B cell (primary cell): ENCODE measurements around the gene RFPL1. TPM values are rescaled to one million over a fixed set of nuclear protein-coding genes. Genes with fewer than 3 reads are reported as not detected.

Experiments used
- ATAC-seq: fragments of 200-7000 bp; cut with Tn5 transposase; one replicate; pipeline ENCODE4 v1.10.0; 2021; ENCODE audit warnings: low read depth, mild to moderate bottlenecking, moderate number of reproducible peaks, moderate library complexity
- CTCF ChIA-PET: fragments of 350-600 bp; sonication (Branson Sonifier 250); formaldehyde crosslinking; loops from one replicate; lab custom pipeline; 2021; ENCODE audit warnings: antibody characterized with exemption, inconsistent platforms; lab: Charles Lee
- POLR2A ChIA-PET: fragments of 350-600 bp; sonication (Branson Sonifier 250); formaldehyde crosslinking; loops from one replicate; lab custom pipeline; 2021; ENCODE audit warnings: antibody characterized with exemption; lab: Charles Lee
- DNase-seq: peaks from one replicate; pipeline ENCODE4 v3.0.0; 2013
- H2AFZ ChIP-seq: 2 replicates; pipeline ENCODE4 v1.6.1; 2012; ENCODE audit warnings: mild to moderate bottlenecking, low read depth, low read length; ENCODE audit not compliant: insufficient read depth, poor library complexity, severe bottlenecking
- H3K27ac ChIP-seq, 2 donors: 1 replicate in 1 of 2; 2 replicates in 1 of 2; pipeline ENCODE4 v1.5.1; 2012 to 2013; ENCODE audit warnings: low read length in 2 of 2, mild to moderate bottlenecking in 2 of 2, moderate library complexity in 1 of 2
- H3K27me3 ChIP-seq, 4 experiments: fragments of 200-600 bp in 1 of 4; sonication (generic) in 1 of 4; replicated peaks in 1 of 4; 1 replicate in 2 of 4; 2 replicates in 2 of 4; pipeline versions ENCODE4 v1.6.1 to v1.7.0; 2013 to 2016; ENCODE audit warnings: low read length in 3 of 4, mild to moderate bottlenecking in 2 of 4, mixed read lengths in 1 of 4, moderate library complexity in 1 of 4; ENCODE audit not compliant: insufficient read depth in 4 of 4, control insufficient read depth in 3 of 4; ENCODE audit errors: control extremely low read depth in 1 of 4
- H3K36me3 ChIP-seq, 2 experiments: replicated peaks in 1 of 2; 1 replicate in 1 of 2; 2 replicates in 1 of 2; pipeline versions ENCODE4 v1.6.1 to v1.7.1; 2013; ENCODE audit warnings: low read length in 1 of 2; ENCODE audit not compliant: insufficient read depth in 2 of 2, control insufficient read depth in 1 of 2; ENCODE audit errors: control extremely low read depth in 1 of 2, extremely low read depth in 1 of 2
- H3K4me1 ChIP-seq, 2 donors: fragments of 200-600 bp in 1 of 2; sonication (generic) in 1 of 2; 1 replicate in 1 of 2; 2 replicates in 1 of 2; pipeline versions ENCODE4 v1.5.1 to v1.6.1; 2013 to 2017; ENCODE audit warnings: low read length in 2 of 2; ENCODE audit not compliant: control insufficient read depth in 2 of 2, insufficient read depth in 2 of 2
- H3K4me2 ChIP-seq: replicated peaks from 2 replicates; pipeline ENCODE3; 2012; ENCODE audit warnings: mild to moderate bottlenecking, low read depth, low read length; ENCODE audit not compliant: poor library complexity, severe bottlenecking
- H3K4me3 ChIP-seq, 5 experiments: fragments of 200-600 bp in 1 of 5; sonication (generic) in 1 of 5; 1 replicate in 3 of 5; 2 replicates in 2 of 5; pipeline versions ENCODE4 v1.5.1 to v1.7.0; 2011 to 2016; ENCODE audit warnings: low read length in 4 of 5, mild to moderate bottlenecking in 4 of 5, low read depth in 2 of 5, control low read depth in 1 of 5, moderate library complexity in 1 of 5; ENCODE audit not compliant: insufficient read depth in 1 of 5; ENCODE audit errors: control extremely low read depth in 1 of 5, extremely low read depth in 1 of 5
- H3K79me2 ChIP-seq: fragments of 200-600 bp; sonication (generic); one replicate; pipeline ENCODE4 v1.6.0; 2016; ENCODE audit warnings: low read length; ENCODE audit not compliant: control insufficient read depth, insufficient read depth
- H3K9ac ChIP-seq: fragments of 200-600 bp; sonication (generic); 2 replicates; pipeline ENCODE4 v1.6.1; 2017; ENCODE audit warnings: mild to moderate bottlenecking, low read length, moderate library complexity
- H3K9me3 ChIP-seq, 3 donors: one replicate each; pipeline versions ENCODE4 v1.6.1 to v1.7.1; 2013; ENCODE audit warnings: low read length in 2 of 3; ENCODE audit not compliant: control insufficient read depth in 2 of 3, insufficient read depth in 1 of 3; ENCODE audit errors: control extremely low read depth in 1 of 3
- H4K20me1 ChIP-seq: 2 replicates; pipeline ENCODE4 v1.6.0; 2012; ENCODE audit warnings: mild to moderate bottlenecking, low read length; ENCODE audit not compliant: insufficient read depth, control insufficient read depth, poor library complexity, severe bottlenecking
- H3K27ac Mint-ChIP-seq: one replicate; pipeline ENCODE4 v1.8.0; 2021; ENCODE audit warnings: mixed read lengths
- H3K27me3 Mint-ChIP-seq: one replicate; pipeline ENCODE4 v1.8.0; 2021; ENCODE audit warnings: mixed read lengths
- H3K4me1 Mint-ChIP-seq: one replicate; pipeline ENCODE4 v1.8.0; 2021; ENCODE audit warnings: mixed read lengths
- H3K4me3 Mint-ChIP-seq: one replicate; pipeline ENCODE4 v1.8.0; 2021; ENCODE audit warnings: mixed read lengths
- H3K9me3 Mint-ChIP-seq: one replicate; pipeline ENCODE4 v1.8.0; 2022; ENCODE audit warnings: mixed read lengths; ENCODE audit not compliant: insufficient read depth
- CTCF ChIP-seq: fragments of 200-600 bp; IDR thresholded peaks from one replicate; pipeline ENCODE4 v1.8.0; 2022; ENCODE audit warnings: antibody characterized with exemption, mild to moderate bottlenecking
- EZH2 ChIP-seq: IDR thresholded peaks from 2 replicates; pipeline ENCODE4 v1.6.1; 2012; ENCODE audit warnings: borderline replicate concordance, low read depth, mild to moderate bottlenecking, moderate library complexity, low read length; ENCODE audit not compliant: insufficient read depth, poor library complexity, severe bottlenecking
- WGBS: methylation state at CpG from one replicate; pipeline ENCODE4 v1.1.5; 2013; ENCODE audit warnings: missing lambda C conversion rate; ENCODE audit not compliant: insufficient coverage; 5-methylcytosine and 5-hydroxymethylcytosine counted together
- intact Hi-C: fragments of 100-400 bp; cut with micrococcal nuclease; formaldehyde crosslinking; loops from one replicate; pipeline ENCODE4 v1.10.0; 2022
- polyA plus RNA-seq: library from polyadenylated mRNA; depleted of rRNA; stranded (reverse); fragments of >200 nt; gene quantifications from 2 replicates; pipeline ENCODE4 v1.2.3, GENCODE V29; 2012
- total RNA-seq, 2 donors: library from RNA; stranded (reverse); fragments of 120-200 nt in 1 of 2; gene quantifications; 1 replicate in 1 of 2; 2 replicates in 1 of 2; pipeline versions ENCODE4 v1.2.3 to v1.2.4, GENCODE V29; 2013 to 2022

The RFPL1 gene
- total and polyA plus RNA-seq, 2 donors (not counting 1 experiment from before 2014, with no cell fraction given), result not detected

DNA sequence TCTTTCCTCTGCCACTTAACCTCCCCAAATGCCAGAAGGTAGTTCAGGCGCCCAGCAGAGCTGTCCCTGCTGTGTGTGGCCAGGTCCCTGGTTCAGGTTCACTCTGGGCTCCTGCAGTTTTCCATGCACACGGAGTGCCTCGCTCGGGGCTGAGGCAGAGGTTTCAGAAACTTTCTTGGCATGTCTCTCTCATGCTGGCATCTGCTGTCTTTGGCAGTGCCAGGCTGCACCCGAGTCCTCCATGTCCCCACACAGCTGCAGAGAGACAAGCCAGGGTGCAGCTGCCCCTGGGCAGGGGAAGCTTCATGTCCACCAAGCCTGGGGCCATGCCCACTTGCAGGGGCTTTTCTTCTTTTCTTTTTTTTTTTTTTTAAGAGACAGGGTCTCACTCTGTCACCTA is 34.6 kb downstream of the RFPL1 start:
- ChIA-PET POLR2A (no interaction called here), CTCF (interaction anchor here (2.7 kb wide), 1 partner anchor 9 kb away, joined by 10 read pairs; no protein-coding TSS in a partner anchor)
- intact Hi-C loops, result no loop called here
- no peaks in the 10 kb centered on the region for H4K20me1 ChIP-seq
- H3K36me3 ChIP-seq, result no peaks in the 10 kb centered on the region
- TF ChIP-seq CTCF (no peak), EZH2 (no peak)
- no peak overlapping the region for H3K4me3 ChIP-seq
- Mint-ChIP-seq H3K4me1 (peaks cover 40% of the 10 kb centered on the region), H3K4me3 (no peak overlapping the region), H3K27ac (no peak overlapping the region), H3K9me3 (no peaks in the 10 kb centered on the region), H3K27me3 (peaks cover 33% of the 10 kb centered on the region)
- H2AFZ ChIP-seq, result no peak overlapping the region
- H3K79me2 ChIP-seq, result no peaks in the 10 kb centered on the region
- no peak overlapping the region for H3K27ac ChIP-seq
- WGBS, result 70% methylated on average over 5 of the region's 5 CpGs
- no peak overlapping the region for H3K9ac ChIP-seq
- peaks cover 0 to 44% (median 10%) of the 10 kb centered on the region in 4 experiments for H3K27me3 ChIP-seq
- H3K9me3 ChIP-seq, result peaks cover 0 to 3% (median 0%) of the 10 kb centered on the region in 3 donors
- H3K4me1 ChIP-seq, result peaks cover 24 to 30% of the 10 kb centered on the region in 2 donors
- no peak overlapping the region for H3K4me2 ChIP-seq
- ATAC-seq, result no peak
- no peak for DNase-seq

- intact Hi-C loops, result loop anchor here (1.0 to 5.0 kb wide), 2 partner anchors 78 to 128 kb away; partner anchors contain the start of gene NF2
- peaks cover 39% of the 10 kb centered on the region for H3K27me3 Mint-ChIP-seq
Observed at GRCh38 chr22:29475550-29475949, 37.2 kb downstream of the RFPL1 start.

More at GRCh38 chr22:29475550-29475949, 37.2 kb downstream of the RFPL1 start:
- Histone ChIP-seq H3K4me2 (peak overlapping the region; percentile 66), H3K9me3 (peaks cover 0 to 15% (median 0%) of the 10 kb centered on the region in 3 donors), H4K20me1 (no peaks in the 10 kb centered on the region), H3K27me3 (peaks cover 0 to 49% (median 25%) of the 10 kb centered on the region in 4 experiments), H3K36me3 (no peaks in the 10 kb centered on the region), H3K79me2 (no peaks in the 10 kb centered on the region), H3K27ac (no peak overlapping the region), H3K9ac (no peak overlapping the region), H3K4me1 (peaks cover 31 to 33% of the 10 kb centered on the region in 2 donors), H3K4me3 (no peak overlapping the region), H2AFZ (no peak overlapping the region)
- POLR2A ChIA-PET, result interaction anchor here (1.0 kb wide), 1 partner anchor 9 kb away, joined by 3 read pairs; no protein-coding TSS in a partner anchor
- TF ChIP-seq EZH2 (no peak), CTCF (no peak)
- Mint-ChIP-seq H3K9me3 (no peaks in the 10 kb centered on the region), H3K4me3 (peak overlapping the region; percentile 35), H3K27ac (peak overlapping the region; percentile 34), H3K4me1 (peaks cover 45% of the 10 kb centered on the region)
- WGBS, result 62% methylated on average over 7 of the region's 8 CpGs
- DNase-seq (peak; percentile 73), ATAC-seq (peak; percentile 94)
- CTCF ChIA-PET, result interaction anchor here (1.0 to 1.1 kb wide), 2 partner anchors 49 to 80 kb away, joined by 3 to 4 read pairs; no protein-coding TSS in a partner anchor
